ENCODE data around the gene ZBTB17. TPM values are rescaled to one million over a fixed set of nuclear protein-coding genes. Genes with fewer than 3 reads are reported as not detected.

ZBTB17 gene
- total and polyA plus RNA-seq, 2 experiments from 2014 or later, result 16.8 to 32.3 TPM

- Histone ChIP-seq H3K27ac (no peak overlapping the region), H3K27me3 (no peaks in the 10 kb centered on the region), H3K4me3 (no peak overlapping the region), H3K36me3 (replicated peaks; ENCODE audit: insufficient read depth, low read depth) (no peaks in the 10 kb centered on the region), H3K9me2 (replicated peaks; ENCODE audit: insufficient read depth) (no peaks in the 10 kb centered on the region), H3K9me3 (ENCODE audit: low read depth) (no peaks in the 10 kb centered on the region), H3K4me2 (no peak overlapping the region), H4K20me1 (ENCODE audit: insufficient read depth, poor library complexity, severe bottlenecking) (no peaks in the 10 kb centered on the region), H3K4me1 (ENCODE audit: insufficient read depth) (no peaks in the 10 kb centered on the region), H2AFZ (no peak overlapping the region), H3K79me2 (peaks cover 3% of the 10 kb centered on the region)
- no peak for DNase-seq (ENCODE audit: low spot score)
- 98% methylated on average over 9 of the region's 9 CpGs for WGBS (ENCODE audit: low lambda C conversion rate, missing lambda C conversion rate)
- TF ChIP-seq EZH2 (IDR thresholded peaks at IDR 0.05; ENCODE audit: borderline replicate concordance), result no peak
- TF ChIP-seq EZH2phosphoT487 (IDR thresholded peaks at IDR 0.05; ENCODE audit: low read depth, severe bottlenecking, unreplicated experiment), result no peak
- TF ChIP-seq, protein P1, sequence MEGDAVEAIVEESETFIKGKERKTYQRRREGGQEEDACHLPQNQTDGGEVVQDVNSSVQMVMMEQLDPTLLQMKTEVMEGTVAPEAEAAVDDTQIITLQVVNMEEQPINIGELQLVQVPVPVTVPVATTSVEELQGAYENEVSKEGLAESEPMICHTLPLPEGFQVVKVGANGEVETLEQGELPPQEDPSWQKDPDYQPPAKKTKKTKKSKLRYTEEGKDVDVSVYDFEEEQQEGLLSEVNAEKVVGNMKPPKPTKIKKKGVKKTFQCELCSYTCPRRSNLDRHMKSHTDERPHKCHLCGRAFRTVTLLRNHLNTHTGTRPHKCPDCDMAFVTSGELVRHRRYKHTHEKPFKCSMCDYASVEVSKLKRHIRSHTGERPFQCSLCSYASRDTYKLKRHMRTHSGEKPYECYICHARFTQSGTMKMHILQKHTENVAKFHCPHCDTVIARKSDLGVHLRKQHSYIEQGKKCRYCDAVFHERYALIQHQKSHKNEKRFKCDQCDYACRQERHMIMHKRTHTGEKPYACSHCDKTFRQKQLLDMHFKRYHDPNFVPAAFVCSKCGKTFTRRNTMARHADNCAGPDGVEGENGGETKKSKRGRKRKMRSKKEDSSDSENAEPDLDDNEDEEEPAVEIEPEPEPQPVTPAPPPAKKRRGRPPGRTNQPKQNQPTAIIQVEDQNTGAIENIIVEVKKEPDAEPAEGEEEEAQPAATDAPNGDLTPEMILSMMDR (IDR thresholded peaks at IDR 0.05; ENCODE audit: poor library complexity), result no peak
Observed at GRCh38 chr1:15932612-15933011, 43.3 kb downstream of the ZBTB17 start.

- Histone ChIP-seq H3K9me3 (ENCODE audit: low read depth) (no peaks in the 10 kb centered on the region), H3K9me2 (replicated peaks; ENCODE audit: insufficient read depth) (no peaks in the 10 kb centered on the region), H2AFZ (no peak overlapping the region), H3K79me2 (peaks cover 6% of the 10 kb centered on the region), H4K20me1 (ENCODE audit: insufficient read depth, poor library complexity, severe bottlenecking) (no peaks in the 10 kb centered on the region), H3K4me2 (no peak overlapping the region), H3K27me3 (no peaks in the 10 kb centered on the region), H3K4me3 (no peak overlapping the region), H3K27ac (no peak overlapping the region), H3K36me3 (replicated peaks; ENCODE audit: insufficient read depth, low read depth) (no peaks in the 10 kb centered on the region), H3K4me1 (ENCODE audit: insufficient read depth) (no peaks in the 10 kb centered on the region)
- DNase-seq (ENCODE audit: low spot score), result no peak
- 98% methylated on average over 18 of the region's 19 CpGs for WGBS (ENCODE audit: low lambda C conversion rate, missing lambda C conversion rate)
- TF ChIP-seq EZH2phosphoT487 (IDR thresholded peaks at IDR 0.05; ENCODE audit: low read depth, severe bottlenecking, unreplicated experiment), result no peak
- TF ChIP-seq, protein P1 (IDR thresholded peaks at IDR 0.05; ENCODE audit: poor library complexity), result no peak
- no peak for TF ChIP-seq EZH2 (IDR thresholded peaks at IDR 0.05; ENCODE audit: borderline replicate concordance)
Observed at GRCh38 chr1:15931884-15932283, 44.0 kb downstream of the ZBTB17 start.

DNA sequence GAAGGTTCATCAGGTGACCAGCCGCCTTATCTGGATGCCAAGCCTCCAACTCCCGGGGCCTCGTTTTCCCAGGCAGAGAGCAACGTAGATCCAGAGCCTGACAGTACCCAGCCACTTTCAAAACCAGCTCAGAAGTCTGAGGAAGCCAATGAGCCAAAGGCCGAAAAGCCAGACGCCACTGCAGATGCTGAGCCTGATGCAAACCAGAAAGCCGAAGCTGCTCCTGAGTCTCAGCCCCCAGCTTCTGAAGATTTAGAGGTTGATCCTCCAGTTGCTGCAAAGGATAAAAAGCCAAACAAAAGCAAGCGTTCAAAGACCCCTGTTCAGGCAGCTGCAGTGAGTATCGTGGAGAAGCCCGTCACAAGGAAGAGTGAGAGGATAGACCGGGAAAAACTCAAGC lies 44.5 kb downstream of the ZBTB17 start:
- H3K4me3 ChIP-seq, result no peak overlapping the region
- H3K9me3 ChIP-seq (ENCODE audit: low read depth), result no peaks in the 10 kb centered on the region
- no peaks in the 10 kb centered on the region for H3K27me3 ChIP-seq
- peaks cover 6% of the 10 kb centered on the region for H3K79me2 ChIP-seq
- TF ChIP-seq EZH2 (IDR thresholded peaks at IDR 0.05; ENCODE audit: borderline replicate concordance) (no peak), EZH2phosphoT487 (IDR thresholded peaks at IDR 0.05; ENCODE audit: low read depth, severe bottlenecking, unreplicated experiment) (no peak)
- TF ChIP-seq, protein P1 (IDR thresholded peaks at IDR 0.05; ENCODE audit: poor library complexity), result no peak
- no peaks in the 10 kb centered on the region for H3K36me3 ChIP-seq (replicated peaks; ENCODE audit: insufficient read depth, low read depth)
- no peak overlapping the region for H3K27ac ChIP-seq
- WGBS (ENCODE audit: low lambda C conversion rate, missing lambda C conversion rate), result 70% methylated on average over 11 of the region's 11 CpGs
- no peak for DNase-seq (ENCODE audit: low spot score)
- H4K20me1 ChIP-seq (ENCODE audit: insufficient read depth, poor library complexity, severe bottlenecking), result no peaks in the 10 kb centered on the region
- H2AFZ ChIP-seq, result no peak overlapping the region
- H3K9me2 ChIP-seq (replicated peaks; ENCODE audit: insufficient read depth), result no peaks in the 10 kb centered on the region
- no peak overlapping the region for H3K4me2 ChIP-seq
- no peaks in the 10 kb centered on the region for H3K4me1 ChIP-seq (ENCODE audit: insufficient read depth)

Data from hepatocyte (in vitro differentiated cells).